ENCODE measurements around the gene AK5.

DNA sequence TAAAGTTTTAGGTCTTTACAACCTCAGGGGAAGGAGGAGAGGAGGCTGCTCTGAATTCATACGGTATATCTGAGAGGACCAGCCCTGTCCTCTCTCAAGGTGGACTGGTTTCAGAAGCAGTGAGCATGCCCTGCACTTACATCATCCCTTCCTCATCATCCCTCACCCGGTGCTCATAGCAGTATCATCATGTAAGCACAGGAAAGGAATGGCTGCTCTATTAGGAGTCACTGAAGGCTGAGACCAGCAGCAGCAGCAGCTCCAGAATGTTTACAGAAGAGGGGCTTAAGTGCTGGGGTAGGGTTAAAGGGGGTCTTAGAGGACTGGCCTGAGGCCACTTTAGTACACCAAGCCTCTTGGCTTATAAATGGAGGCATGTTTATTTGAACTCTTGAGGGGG lies 185.9 kb downstream of the AK5 start:
- no peak for TF ChIP-seq POLR2A (IDR thresholded peaks at IDR 0.05)
- TF ChIP-seq, protein P1, sequence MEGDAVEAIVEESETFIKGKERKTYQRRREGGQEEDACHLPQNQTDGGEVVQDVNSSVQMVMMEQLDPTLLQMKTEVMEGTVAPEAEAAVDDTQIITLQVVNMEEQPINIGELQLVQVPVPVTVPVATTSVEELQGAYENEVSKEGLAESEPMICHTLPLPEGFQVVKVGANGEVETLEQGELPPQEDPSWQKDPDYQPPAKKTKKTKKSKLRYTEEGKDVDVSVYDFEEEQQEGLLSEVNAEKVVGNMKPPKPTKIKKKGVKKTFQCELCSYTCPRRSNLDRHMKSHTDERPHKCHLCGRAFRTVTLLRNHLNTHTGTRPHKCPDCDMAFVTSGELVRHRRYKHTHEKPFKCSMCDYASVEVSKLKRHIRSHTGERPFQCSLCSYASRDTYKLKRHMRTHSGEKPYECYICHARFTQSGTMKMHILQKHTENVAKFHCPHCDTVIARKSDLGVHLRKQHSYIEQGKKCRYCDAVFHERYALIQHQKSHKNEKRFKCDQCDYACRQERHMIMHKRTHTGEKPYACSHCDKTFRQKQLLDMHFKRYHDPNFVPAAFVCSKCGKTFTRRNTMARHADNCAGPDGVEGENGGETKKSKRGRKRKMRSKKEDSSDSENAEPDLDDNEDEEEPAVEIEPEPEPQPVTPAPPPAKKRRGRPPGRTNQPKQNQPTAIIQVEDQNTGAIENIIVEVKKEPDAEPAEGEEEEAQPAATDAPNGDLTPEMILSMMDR (IDR thresholded peaks at IDR 0.05 in 8 of 11, conservative IDR thresholded peaks at IDR 0.05 in 3 of 11) = no peak
